ENCODE results near the gene RASSF5. TPM values are rescaled to one million over a fixed set of nuclear protein-coding genes. Genes with fewer than 3 reads are reported as not detected.
A peak's percentile ranks its signal among the peaks of the same experiment; 100 is the strongest.

RASSF5 gene
- total RNA-seq, 1 donor from 2014 or later, result 3.1 TPM

DNA sequence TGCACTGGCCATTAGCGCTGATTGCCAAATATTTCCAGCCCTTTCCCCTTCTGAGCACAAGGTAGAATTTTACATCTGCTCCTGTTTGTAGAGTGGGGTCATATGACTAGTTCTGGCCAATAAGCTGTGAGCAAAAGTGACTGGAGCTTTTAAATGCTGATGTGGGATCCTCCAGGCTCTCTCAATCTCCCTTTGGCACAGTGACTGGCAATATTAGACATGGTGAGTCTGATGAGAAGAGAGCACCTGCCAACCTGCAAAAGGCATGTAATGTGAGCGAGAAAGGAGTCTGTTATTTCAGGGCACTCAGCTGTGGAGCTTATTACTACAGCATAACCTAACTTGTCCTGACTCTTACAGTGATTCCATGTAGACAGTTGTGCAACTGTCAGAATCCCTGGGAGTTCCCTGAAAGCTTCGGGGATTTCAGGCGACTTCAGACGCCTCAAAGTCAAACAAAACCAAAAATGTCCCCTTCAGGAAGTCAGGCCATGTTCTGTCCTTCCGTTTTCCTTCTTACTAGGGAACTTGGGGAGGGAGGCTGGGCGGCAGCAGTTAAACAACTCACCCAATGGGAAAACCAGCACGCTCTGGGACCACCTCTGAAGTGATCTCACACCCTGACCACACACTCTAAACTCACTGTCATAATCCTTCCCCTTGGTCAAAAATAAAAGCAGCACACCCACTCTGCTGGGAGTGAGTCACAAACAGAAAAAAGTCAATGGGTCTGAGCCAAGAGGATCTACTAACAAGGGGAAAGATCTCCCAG is 3.6 kb upstream of the RASSF5 start:
- Histone ChIP-seq H3K4me1 (ENCODE audit: control insufficient read depth in 3 of 3, insufficient read depth in 3 of 3, low read length in 3 of 3) (peaks cover 19 to 43% (median 36%) of the 10 kb centered on the region in 3 donors), H3K27ac (ENCODE audit: low read depth, low read length) (peak overlapping the region; percentile 41), H3K9ac (ENCODE audit: low read depth in 1 of 3, low read length in 3 of 3) (peak overlapping the region in 1 of 3 donors; percentile 47), H3K9me3 (ENCODE audit: control insufficient read depth in 3 of 3, low read length in 3 of 3) (no peaks in the 10 kb centered on the region), H3K4me3 (ENCODE audit: low read length in 3 of 3) (peak overlapping the region in 1 of 3 donors; percentile 11), H3K27me3 (ENCODE audit: control insufficient read depth in 3 of 3, insufficient read depth in 3 of 3, low read length in 3 of 3) (peaks cover 0 to 34% (median 34%) of the 10 kb centered on the region in 3 donors), H3K36me3 (ENCODE audit: control insufficient read depth in 3 of 3, insufficient read depth in 3 of 3, low read length in 3 of 3) (no peaks in the 10 kb centered on the region)

DNA sequence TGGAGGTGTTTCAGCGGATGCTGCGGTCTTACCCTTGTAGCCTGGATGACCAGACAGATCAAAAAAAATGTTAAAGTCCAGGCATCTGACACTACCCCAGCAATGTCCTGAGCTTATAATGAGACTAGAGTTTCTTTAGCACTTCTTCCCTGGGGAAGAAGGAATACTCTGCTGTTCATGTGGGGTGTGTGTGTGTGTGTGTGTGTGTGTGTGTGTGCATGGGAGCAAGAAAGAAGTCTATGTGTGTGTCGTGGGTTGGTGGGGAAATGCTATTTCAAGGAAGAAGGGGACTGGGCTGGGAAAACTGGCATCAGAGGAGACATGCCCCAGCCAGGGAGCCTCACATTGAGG is 3.0 kb upstream of the RASSF5 start:
- peak overlapping the region; percentile 30 for H3K27ac ChIP-seq (ENCODE audit: low read depth, low read length)
- no peaks in the 10 kb centered on the region for H3K36me3 ChIP-seq (ENCODE audit: control insufficient read depth in 3 of 3, insufficient read depth in 3 of 3, low read length in 3 of 3)
- no peak overlapping the region for H3K4me3 ChIP-seq (ENCODE audit: low read length in 3 of 3)
- H3K9me3 ChIP-seq (ENCODE audit: control insufficient read depth in 3 of 3, low read length in 3 of 3), result no peaks in the 10 kb centered on the region
- H3K4me1 ChIP-seq (ENCODE audit: control insufficient read depth in 3 of 3, insufficient read depth in 3 of 3, low read length in 3 of 3), result peaks cover 19 to 43% (median 41%) of the 10 kb centered on the region in 3 donors
- peaks cover 2 to 40% (median 39%) of the 10 kb centered on the region in 3 donors for H3K27me3 ChIP-seq (ENCODE audit: control insufficient read depth in 3 of 3, insufficient read depth in 3 of 3, low read length in 3 of 3)
- H3K9ac ChIP-seq (ENCODE audit: low read depth in 1 of 3, low read length in 3 of 3), result no peak overlapping the region

DNA sequence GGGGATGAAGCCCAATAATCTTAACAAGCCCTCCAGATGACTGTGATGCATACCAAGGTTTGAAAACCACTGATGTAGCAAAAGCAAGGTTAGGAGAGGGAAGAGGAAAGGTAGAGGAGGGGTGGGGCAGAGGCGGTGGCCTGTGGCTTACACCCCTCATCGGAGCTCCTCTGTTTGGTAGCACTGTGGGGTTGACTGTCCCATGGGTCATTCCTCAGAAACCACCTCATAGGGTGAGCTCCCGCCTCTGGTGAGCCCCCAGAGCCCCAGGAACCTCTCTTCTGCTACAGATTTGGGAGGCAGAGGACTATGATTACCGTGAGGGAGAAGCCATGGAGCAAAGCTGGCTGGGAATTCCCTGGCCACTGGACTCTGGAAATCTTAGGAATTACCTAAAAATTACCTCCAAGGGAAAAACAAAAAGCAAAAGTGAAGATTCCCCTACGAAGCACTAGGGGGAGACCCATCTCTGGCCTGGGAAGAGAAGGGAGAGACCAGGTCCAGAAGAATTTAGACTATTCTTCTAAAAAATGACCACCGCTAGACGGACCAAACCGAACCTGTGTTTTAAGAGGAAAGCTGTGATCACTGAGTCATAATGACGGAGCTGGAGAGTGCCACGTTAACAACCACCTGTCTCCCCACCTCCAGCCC is 1.5 kb upstream of the RASSF5 start:
- peaks cover 18 to 42% (median 42%) of the 10 kb centered on the region in 3 donors for H3K4me1 ChIP-seq (ENCODE audit: control insufficient read depth in 3 of 3, insufficient read depth in 3 of 3, low read length in 3 of 3)
- H3K36me3 ChIP-seq (ENCODE audit: control insufficient read depth in 3 of 3, insufficient read depth in 3 of 3, low read length in 3 of 3), result no peaks in the 10 kb centered on the region
- no peak overlapping the region for H3K27ac ChIP-seq (ENCODE audit: low read depth, low read length)
- H3K9me3 ChIP-seq (ENCODE audit: control insufficient read depth in 3 of 3, low read length in 3 of 3), result no peaks in the 10 kb centered on the region
- H3K4me3 ChIP-seq (ENCODE audit: low read length in 3 of 3), result no peak overlapping the region
- H3K9ac ChIP-seq (ENCODE audit: low read depth in 1 of 3, low read length in 3 of 3), result no peak overlapping the region
- H3K27me3 ChIP-seq (ENCODE audit: control insufficient read depth in 3 of 3, insufficient read depth in 3 of 3, low read length in 3 of 3), result peaks cover 2 to 48% (median 41%) of the 10 kb centered on the region in 3 donors

DNA sequence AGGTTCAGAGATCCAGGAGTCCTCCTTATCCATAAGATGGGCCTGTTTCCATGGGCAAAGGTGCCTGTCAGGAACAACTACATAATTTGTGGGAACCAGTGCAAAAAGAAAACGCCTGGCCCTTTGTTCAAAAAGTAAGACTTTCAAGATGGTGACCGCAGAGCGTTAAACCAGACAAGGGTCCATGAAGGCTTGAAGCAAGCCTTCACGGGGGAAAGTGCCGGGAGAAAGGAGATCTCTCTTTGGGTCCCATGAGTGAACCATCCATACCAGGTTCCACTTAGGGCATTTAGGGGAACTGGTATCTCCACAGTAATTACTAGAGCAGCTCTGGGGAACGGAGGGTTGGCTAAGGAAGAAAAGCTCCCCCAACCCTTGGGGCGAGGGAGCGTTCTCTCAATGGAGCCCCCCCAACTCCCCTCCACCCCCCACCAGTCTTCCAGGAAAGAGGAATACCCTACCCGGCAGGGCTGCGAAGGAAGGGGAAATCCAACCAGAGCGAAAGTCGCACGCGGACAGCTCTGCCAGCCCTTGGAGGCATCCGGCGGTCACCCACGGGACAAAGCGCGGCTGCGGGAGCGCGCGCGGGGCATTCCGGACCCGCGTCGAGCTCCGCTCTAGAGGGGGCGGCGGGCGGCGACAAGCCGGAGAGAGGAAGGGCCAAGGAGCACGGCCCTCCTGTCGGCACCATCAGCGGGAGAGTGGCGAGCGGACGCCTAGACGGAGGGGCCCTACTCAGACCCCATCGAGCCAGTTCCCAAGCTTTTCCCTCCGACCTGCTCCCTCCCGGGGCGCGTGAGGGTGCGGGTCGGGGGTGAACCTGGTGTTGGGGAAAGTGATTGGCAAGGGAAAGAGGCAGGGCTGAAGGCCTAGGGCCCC is 687 bp upstream of the RASSF5 start:
- H3K9ac ChIP-seq (ENCODE audit: low read depth in 1 of 3, low read length in 3 of 3), result peak overlapping the region; percentile 34 to 57 (median 43)
- peaks cover 2 to 52% (median 41%) of the 10 kb centered on the region in 3 donors for H3K27me3 ChIP-seq (ENCODE audit: control insufficient read depth in 3 of 3, insufficient read depth in 3 of 3, low read length in 3 of 3)
- H3K27ac ChIP-seq (ENCODE audit: low read depth, low read length), result no peak overlapping the region

DNA sequence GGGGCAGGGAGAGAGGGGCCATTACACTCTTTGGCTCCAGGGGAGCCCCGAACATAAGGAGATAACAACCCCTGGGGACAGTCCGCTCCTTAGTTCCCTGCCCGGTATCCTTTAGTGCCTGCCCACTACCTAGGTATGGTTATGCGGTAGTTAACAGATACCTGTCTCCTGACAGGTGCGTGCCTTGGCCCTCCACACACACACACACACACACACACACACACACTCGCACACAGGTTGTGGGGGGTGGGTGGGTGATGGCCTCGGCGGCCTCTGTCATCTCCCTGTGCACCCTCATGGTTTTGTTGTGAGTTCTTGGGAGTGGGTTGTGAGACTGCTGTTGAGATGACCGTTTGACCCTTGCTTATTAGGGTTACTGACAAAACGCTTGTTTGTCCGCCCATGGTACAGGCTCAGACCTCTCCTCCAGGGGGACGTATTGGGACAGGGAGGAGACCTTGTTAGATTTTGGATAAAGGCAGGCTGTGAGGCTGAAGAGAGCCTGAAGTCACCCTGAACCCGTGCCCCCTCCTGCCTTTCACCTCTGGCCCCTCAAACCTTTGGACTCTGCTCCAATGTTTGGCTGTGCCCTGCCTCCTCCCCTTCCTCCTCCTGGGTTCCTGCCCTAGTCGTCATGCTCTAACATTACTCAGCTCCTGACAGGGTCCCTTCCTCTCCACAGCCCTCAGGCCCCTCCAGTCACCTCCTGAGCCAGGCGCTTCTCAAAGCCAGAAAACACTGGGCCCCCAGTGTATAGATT is 979 bp downstream of the RASSF5 start:
- Histone ChIP-seq H3K36me3 (ENCODE audit: control insufficient read depth in 3 of 3, insufficient read depth in 3 of 3, low read length in 3 of 3) (no peaks in the 10 kb centered on the region), H3K4me1 (ENCODE audit: control insufficient read depth in 3 of 3, insufficient read depth in 3 of 3, low read length in 3 of 3) (peaks cover 17 to 38% (median 33%) of the 10 kb centered on the region in 3 donors), H3K4me3 (ENCODE audit: low read length in 3 of 3) (peak overlapping the region in 2 of 3 donors; percentile 38 to 47), H3K9ac (ENCODE audit: low read depth in 1 of 3, low read length in 3 of 3) (peak overlapping the region in 2 of 3 donors; percentile 16 to 20), H3K27ac (ENCODE audit: low read depth, low read length) (no peak overlapping the region), H3K9me3 (ENCODE audit: control insufficient read depth in 3 of 3, low read length in 3 of 3) (no peaks in the 10 kb centered on the region), H3K27me3 (ENCODE audit: control insufficient read depth in 3 of 3, insufficient read depth in 3 of 3, low read length in 3 of 3) (peaks cover 2 to 52% (median 37%) of the 10 kb centered on the region in 3 donors)

More for the DNA sequence above, 687 bp upstream of the RASSF5 start:
- H3K36me3 ChIP-seq (ENCODE audit: control insufficient read depth in 3 of 3, insufficient read depth in 3 of 3, low read length in 3 of 3), result no peaks in the 10 kb centered on the region
- H3K4me3 ChIP-seq (ENCODE audit: low read length in 3 of 3), result peak overlapping the region; percentile 47 to 69 (median 52)
- no peaks in the 10 kb centered on the region for H3K9me3 ChIP-seq (ENCODE audit: control insufficient read depth in 3 of 3, low read length in 3 of 3)
- H3K4me1 ChIP-seq (ENCODE audit: control insufficient read depth in 3 of 3, insufficient read depth in 3 of 3, low read length in 3 of 3), result peaks cover 14 to 37% (median 34%) of the 10 kb centered on the region in 3 donors

DNA sequence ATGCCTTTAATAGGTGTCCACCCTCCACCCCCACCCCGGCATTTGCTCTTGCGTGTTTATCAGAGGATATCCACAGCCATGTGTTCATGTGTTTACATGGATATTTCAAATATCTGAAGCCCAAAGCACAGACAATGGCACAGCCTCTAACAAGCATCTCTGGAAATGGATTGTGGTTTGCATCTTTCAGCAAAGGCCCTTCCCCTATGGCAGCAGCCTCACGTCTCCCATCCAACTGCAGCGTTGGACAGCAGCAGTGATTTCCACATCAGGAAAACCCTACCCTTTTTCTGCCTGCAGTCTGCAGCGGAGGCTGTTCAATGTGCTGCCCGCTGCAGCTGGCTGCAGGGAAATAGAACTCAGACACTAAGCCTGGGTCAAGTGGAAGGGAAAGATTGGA is 1.6 kb downstream of the RASSF5 start:
- no peak overlapping the region for H3K4me3 ChIP-seq (ENCODE audit: low read length in 3 of 3)
- no peak overlapping the region for H3K27ac ChIP-seq (ENCODE audit: low read depth, low read length)
- peaks cover 2 to 53% (median 37%) of the 10 kb centered on the region in 3 donors for H3K27me3 ChIP-seq (ENCODE audit: control insufficient read depth in 3 of 3, insufficient read depth in 3 of 3, low read length in 3 of 3)
- peak overlapping the region in 1 of 3 donors; percentile 16 for H3K9ac ChIP-seq (ENCODE audit: low read depth in 1 of 3, low read length in 3 of 3)
- H3K36me3 ChIP-seq (ENCODE audit: control insufficient read depth in 3 of 3, insufficient read depth in 3 of 3, low read length in 3 of 3), result no peaks in the 10 kb centered on the region
- H3K9me3 ChIP-seq (ENCODE audit: control insufficient read depth in 3 of 3, low read length in 3 of 3), result no peaks in the 10 kb centered on the region
- peaks cover 16 to 37% (median 30%) of the 10 kb centered on the region in 3 donors for H3K4me1 ChIP-seq (ENCODE audit: control insufficient read depth in 3 of 3, insufficient read depth in 3 of 3, low read length in 3 of 3)

DNA sequence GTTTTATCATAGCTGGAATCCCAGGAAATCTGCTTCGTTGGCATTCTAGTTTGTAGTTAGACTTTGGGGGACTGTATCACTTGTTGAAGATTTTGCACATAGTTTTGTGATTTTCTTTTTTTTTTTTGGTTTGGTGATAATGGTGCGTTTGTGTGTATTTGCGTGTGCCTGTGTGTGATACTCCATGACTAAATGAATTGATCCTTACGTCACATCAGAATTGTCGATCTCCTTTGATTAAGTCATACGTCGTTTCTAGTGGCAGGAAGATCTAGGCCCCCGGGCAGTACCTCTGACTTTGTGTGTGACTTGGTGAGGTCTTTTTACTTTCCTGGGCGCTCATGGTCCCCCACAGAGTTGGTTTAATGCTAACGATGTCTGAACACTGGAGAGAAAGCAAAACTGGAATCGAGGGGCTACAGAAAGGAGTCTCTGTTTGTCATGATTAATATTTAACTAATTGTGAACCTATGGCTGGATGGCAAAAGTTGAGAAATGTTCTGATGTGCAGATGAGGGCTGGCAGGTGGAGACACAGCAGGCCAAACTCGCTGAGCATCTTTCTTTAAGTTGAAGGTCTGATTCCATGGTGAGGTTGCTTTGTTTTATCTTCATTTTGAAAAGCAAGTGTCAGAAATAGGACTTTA is 2.4 kb downstream of the RASSF5 start:
- peaks cover 12 to 32% (median 22%) of the 10 kb centered on the region in 3 donors for H3K4me1 ChIP-seq (ENCODE audit: control insufficient read depth in 3 of 3, insufficient read depth in 3 of 3, low read length in 3 of 3)
- no peak overlapping the region for H3K4me3 ChIP-seq (ENCODE audit: low read length in 3 of 3)
- H3K27ac ChIP-seq (ENCODE audit: low read depth, low read length), result no peak overlapping the region
- H3K9ac ChIP-seq (ENCODE audit: low read depth in 1 of 3, low read length in 3 of 3), result no peak overlapping the region
- H3K9me3 ChIP-seq (ENCODE audit: control insufficient read depth in 3 of 3, low read length in 3 of 3), result no peaks in the 10 kb centered on the region
- H3K27me3 ChIP-seq (ENCODE audit: control insufficient read depth in 3 of 3, insufficient read depth in 3 of 3, low read length in 3 of 3), result peaks cover 2 to 53% (median 37%) of the 10 kb centered on the region in 3 donors
- H3K36me3 ChIP-seq (ENCODE audit: control insufficient read depth in 3 of 3, insufficient read depth in 3 of 3, low read length in 3 of 3), result no peaks in the 10 kb centered on the region

DNA sequence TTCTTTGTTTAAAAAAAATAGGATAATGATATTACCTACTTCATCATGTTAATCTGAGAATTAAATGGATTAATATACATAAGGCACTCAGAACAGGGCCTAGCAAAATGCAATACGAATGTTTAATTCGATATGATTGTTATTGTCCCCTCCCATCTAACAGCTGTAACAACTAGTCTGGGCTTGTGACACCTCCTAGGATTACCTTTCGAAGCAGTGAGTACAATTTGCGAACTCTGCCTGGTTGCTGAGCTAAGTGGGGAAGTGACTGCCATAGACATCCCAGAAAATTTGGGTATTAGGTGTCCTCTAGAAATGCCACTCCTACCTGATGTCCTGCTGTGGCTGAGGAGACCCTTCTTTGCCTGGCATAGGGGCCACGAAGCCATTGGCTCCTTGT is 3.0 kb downstream of the RASSF5 start:
- Histone ChIP-seq H3K27ac (ENCODE audit: low read depth, low read length) (no peak overlapping the region), H3K36me3 (ENCODE audit: control insufficient read depth in 3 of 3, insufficient read depth in 3 of 3, low read length in 3 of 3) (no peaks in the 10 kb centered on the region), H3K4me1 (ENCODE audit: control insufficient read depth in 3 of 3, insufficient read depth in 3 of 3, low read length in 3 of 3) (peaks cover 12 to 29% (median 20%) of the 10 kb centered on the region in 3 donors), H3K27me3 (ENCODE audit: control insufficient read depth in 3 of 3, insufficient read depth in 3 of 3, low read length in 3 of 3) (peaks cover 2 to 52% (median 37%) of the 10 kb centered on the region in 3 donors), H3K9ac (ENCODE audit: low read depth in 1 of 3, low read length in 3 of 3) (no peak overlapping the region), H3K4me3 (ENCODE audit: low read length in 3 of 3) (no peak overlapping the region), H3K9me3 (ENCODE audit: control insufficient read depth in 3 of 3, low read length in 3 of 3) (no peaks in the 10 kb centered on the region)
